Fibroblast of the aortic adventitia (primary cell): ENCODE measurements around the gene PRDM16. TPM values are rescaled to one million over a fixed set of nuclear protein-coding genes. Genes with fewer than 3 reads are reported as not detected.

ENCODE experiments used
- DNase-seq: peaks from one replicate; pipeline ENCODE4 v3.0.0-alpha.2; 2010; ENCODE audit warnings: low read depth
- H3K4me3 ChIP-seq: 2 replicates; pipeline ENCODE4 v1.5.1; 2011; ENCODE audit warnings: low read depth, mild to moderate bottlenecking, control low read depth, low read length, moderate library complexity
- CTCF ChIP-seq: IDR thresholded peaks from 2 replicates; pipeline ENCODE4 v1.5.1; 2011; ENCODE audit warnings: mild to moderate bottlenecking, low read length, control low read depth, inconsistent platforms; ENCODE audit not compliant: insufficient read depth
- total RNA-seq: library from RNA; depleted of rRNA; stranded (reverse); fragments of >200 nt; gene quantifications from 2 replicates; pipeline ENCODE4 v1.2.3, GENCODE V29; 2012; ENCODE audit warnings: low replicate concordance

PRDM16 gene
- total RNA-seq, 1 donor: 11.3 TPM

GRCh38 chr1:3227351-3227704 lies 158.3 kb downstream of the PRDM16 start:
- no peak for TF ChIP-seq CTCF
- no peak overlapping the region for H3K4me3 ChIP-seq
- no peak for DNase-seq

- no peak for DNase-seq
- H3K4me3 ChIP-seq: no peak overlapping the region
- TF ChIP-seq CTCF: no peak
Measured at GRCh38 chr1:3227893-3228292, 158.9 kb downstream of the PRDM16 start.

- no peak for DNase-seq
- H3K4me3 ChIP-seq: no peak overlapping the region
- TF ChIP-seq CTCF: no peak
Measured at GRCh38 chr1:3229081-3229725, 160.2 kb downstream of the PRDM16 start.

- TF ChIP-seq CTCF: no peak
- no peak overlapping the region for H3K4me3 ChIP-seq
- DNase-seq: no peak
Measured at GRCh38 chr1:3230553-3230952, 161.6 kb downstream of the PRDM16 start.

- TF ChIP-seq CTCF: no peak
- DNase-seq: no peak
- no peak overlapping the region for H3K4me3 ChIP-seq
Measured at GRCh38 chr1:3231245-3231644, 162.2 kb downstream of the PRDM16 start.

- TF ChIP-seq CTCF: no peak
- no peak for DNase-seq
- no peak overlapping the region for H3K4me3 ChIP-seq
Measured at GRCh38 chr1:3231826-3232225, 162.8 kb downstream of the PRDM16 start.

GRCh38 chr1:3233031-3233430 lies 164.0 kb downstream of the PRDM16 start:
- TF ChIP-seq CTCF: no peak
- DNase-seq: no peak
- H3K4me3 ChIP-seq: no peak overlapping the region
